MM.1S (cell line): ENCODE measurements around the gene NUMBL.

ENCODE experiments used
- DNase-seq: peaks from one replicate; pipeline ENCODE4 v3.0.0-alpha.2; 2015
- H2AFZ ChIP-seq: fragments of 300-600 bp; sonication (generic); 2 replicates; pipeline ENCODE4 v1.6.0; 2016; ENCODE audit warnings: antibody characterized with exemption, low read length
- H3F3A ChIP-seq: fragments of 300-600 bp; sonication (generic); 2 replicates; pipeline ENCODE4 v1.6.1; 2016; ENCODE audit warnings: mild to moderate bottlenecking, antibody characterized with exemption, low read length, moderate library complexity, mixed read lengths; ENCODE audit not compliant: insufficient read depth
- H3K27ac ChIP-seq: fragments of 300-600 bp; sonication (generic); 2 replicates; pipeline ENCODE4 v1.5.1; 2016; ENCODE audit warnings: mild to moderate bottlenecking, low read length
- H3K27me3 ChIP-seq: fragments of 300-600 bp; sonication (generic); replicated peaks from 2 replicates; pipeline ENCODE4 v1.6.0; 2016; ENCODE audit warnings: low read length; ENCODE audit not compliant: insufficient read depth
- H3K36me3 ChIP-seq: fragments of 300-600 bp; sonication (generic); replicated peaks from 2 replicates; pipeline ENCODE4 v1.6.1; 2016; ENCODE audit warnings: mild to moderate bottlenecking, low read length, mixed read lengths; ENCODE audit not compliant: insufficient read depth
- H3K4me1 ChIP-seq: fragments of 300-600 bp; sonication (generic); 2 replicates; pipeline ENCODE4 v1.6.1; 2016; ENCODE audit warnings: low read length, mixed read lengths
- H3K4me2 ChIP-seq: fragments of 300-600 bp; sonication (generic); 2 replicates; pipeline ENCODE4 v1.6.0; 2016; ENCODE audit warnings: low read depth, low read length
- H3K4me3 ChIP-seq: fragments of 300-600 bp; sonication (generic); 2 replicates; pipeline ENCODE4 v1.5.1; 2016; ENCODE audit warnings: low read length, mixed read lengths
- H3K79me2 ChIP-seq: fragments of 300-600 bp; sonication (generic); 2 replicates; pipeline ENCODE4 v1.6.1; 2016; ENCODE audit warnings: mixed run types, low read length, mixed read lengths
- H3K9ac ChIP-seq: fragments of 300-600 bp; sonication (generic); 2 replicates; pipeline ENCODE4 v1.6.1; 2016; ENCODE audit warnings: low read length, mixed read lengths
- H3K9me2 ChIP-seq: fragments of 300-600 bp; sonication (generic); replicated peaks from 2 replicates; pipeline ENCODE4 v1.6.1; 2016; ENCODE audit warnings: mild to moderate bottlenecking, low read length, mixed read lengths; ENCODE audit not compliant: insufficient read depth
- H3K9me3 ChIP-seq: fragments of 300-600 bp; sonication (generic); replicated peaks from 2 replicates; pipeline ENCODE4 v1.6.1; 2016; ENCODE audit warnings: mild to moderate bottlenecking, low read length, mixed read lengths; ENCODE audit not compliant: insufficient read depth
- H4K20me1 ChIP-seq: fragments of 300-600 bp; sonication (generic); 2 replicates; pipeline ENCODE4 v1.6.1; 2016; ENCODE audit warnings: mild to moderate bottlenecking, low read length, moderate library complexity, mixed read lengths; ENCODE audit not compliant: insufficient read depth
- EZH2 ChIP-seq: fragments of 300-600 bp; sonication (generic); optimal IDR thresholded peaks from 2 replicates; pipeline ENCODE3; 2017; ENCODE audit warnings: low read depth, mild to moderate bottlenecking, antibody characterized with exemption, low read length, mixed read lengths
- EZH2phosphoT487 ChIP-seq: fragments of 300-600 bp; sonication (generic); IDR thresholded peaks from 2 replicates; pipeline ENCODE4 v1.6.1; 2018; ENCODE audit warnings: antibody characterized with exemption, low read length
- TF ChIP-seq, protein P1 (sequence below): fragments of 300-600 bp; sonication (generic); IDR thresholded peaks from 2 replicates; pipeline ENCODE4 v1.5.1; 2016; ENCODE audit warnings: antibody characterized with exemption, low read length, mixed read lengths

The NUMBL gene

DNA sequence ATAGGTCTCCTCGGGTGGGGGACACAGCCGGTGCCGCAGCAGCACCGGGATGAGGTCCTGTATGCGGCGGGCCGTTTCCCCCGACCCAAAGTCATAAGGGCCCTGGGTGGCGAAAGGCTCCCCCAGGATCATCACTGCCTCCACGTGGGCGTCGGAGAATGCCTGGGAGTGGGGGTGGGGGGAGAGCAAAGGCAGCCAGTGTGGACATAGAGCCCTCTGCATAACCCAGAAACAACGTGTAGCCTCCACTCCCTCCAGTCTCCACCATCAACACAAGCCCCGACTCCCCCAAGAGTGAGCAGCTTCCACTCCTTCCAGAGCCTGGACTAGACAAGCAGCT lies 1.7 kb upstream of the NUMBL start:
- no peak for DNase-seq
- no peaks in the 10 kb centered on the region for H3K79me2 ChIP-seq
- no peak overlapping the region for H3K4me2 ChIP-seq
- no peaks in the 10 kb centered on the region for H4K20me1 ChIP-seq
- H3K9ac ChIP-seq: no peak overlapping the region
- no peak overlapping the region for H3K27ac ChIP-seq
- TF ChIP-seq EZH2 (no peak), EZH2phosphoT487 (no peak)
- TF ChIP-seq, protein P1, sequence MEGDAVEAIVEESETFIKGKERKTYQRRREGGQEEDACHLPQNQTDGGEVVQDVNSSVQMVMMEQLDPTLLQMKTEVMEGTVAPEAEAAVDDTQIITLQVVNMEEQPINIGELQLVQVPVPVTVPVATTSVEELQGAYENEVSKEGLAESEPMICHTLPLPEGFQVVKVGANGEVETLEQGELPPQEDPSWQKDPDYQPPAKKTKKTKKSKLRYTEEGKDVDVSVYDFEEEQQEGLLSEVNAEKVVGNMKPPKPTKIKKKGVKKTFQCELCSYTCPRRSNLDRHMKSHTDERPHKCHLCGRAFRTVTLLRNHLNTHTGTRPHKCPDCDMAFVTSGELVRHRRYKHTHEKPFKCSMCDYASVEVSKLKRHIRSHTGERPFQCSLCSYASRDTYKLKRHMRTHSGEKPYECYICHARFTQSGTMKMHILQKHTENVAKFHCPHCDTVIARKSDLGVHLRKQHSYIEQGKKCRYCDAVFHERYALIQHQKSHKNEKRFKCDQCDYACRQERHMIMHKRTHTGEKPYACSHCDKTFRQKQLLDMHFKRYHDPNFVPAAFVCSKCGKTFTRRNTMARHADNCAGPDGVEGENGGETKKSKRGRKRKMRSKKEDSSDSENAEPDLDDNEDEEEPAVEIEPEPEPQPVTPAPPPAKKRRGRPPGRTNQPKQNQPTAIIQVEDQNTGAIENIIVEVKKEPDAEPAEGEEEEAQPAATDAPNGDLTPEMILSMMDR: no peak
- H3K9me3 ChIP-seq: no peaks in the 10 kb centered on the region
- H3K9me2 ChIP-seq: no peaks in the 10 kb centered on the region
- H3K27me3 ChIP-seq: no peaks in the 10 kb centered on the region
- no peaks in the 10 kb centered on the region for H3F3A ChIP-seq
- no peak overlapping the region for H2AFZ ChIP-seq
- no peak overlapping the region for H3K4me3 ChIP-seq
- H3K36me3 ChIP-seq: no peaks in the 10 kb centered on the region
- no peaks in the 10 kb centered on the region for H3K4me1 ChIP-seq

DNA sequence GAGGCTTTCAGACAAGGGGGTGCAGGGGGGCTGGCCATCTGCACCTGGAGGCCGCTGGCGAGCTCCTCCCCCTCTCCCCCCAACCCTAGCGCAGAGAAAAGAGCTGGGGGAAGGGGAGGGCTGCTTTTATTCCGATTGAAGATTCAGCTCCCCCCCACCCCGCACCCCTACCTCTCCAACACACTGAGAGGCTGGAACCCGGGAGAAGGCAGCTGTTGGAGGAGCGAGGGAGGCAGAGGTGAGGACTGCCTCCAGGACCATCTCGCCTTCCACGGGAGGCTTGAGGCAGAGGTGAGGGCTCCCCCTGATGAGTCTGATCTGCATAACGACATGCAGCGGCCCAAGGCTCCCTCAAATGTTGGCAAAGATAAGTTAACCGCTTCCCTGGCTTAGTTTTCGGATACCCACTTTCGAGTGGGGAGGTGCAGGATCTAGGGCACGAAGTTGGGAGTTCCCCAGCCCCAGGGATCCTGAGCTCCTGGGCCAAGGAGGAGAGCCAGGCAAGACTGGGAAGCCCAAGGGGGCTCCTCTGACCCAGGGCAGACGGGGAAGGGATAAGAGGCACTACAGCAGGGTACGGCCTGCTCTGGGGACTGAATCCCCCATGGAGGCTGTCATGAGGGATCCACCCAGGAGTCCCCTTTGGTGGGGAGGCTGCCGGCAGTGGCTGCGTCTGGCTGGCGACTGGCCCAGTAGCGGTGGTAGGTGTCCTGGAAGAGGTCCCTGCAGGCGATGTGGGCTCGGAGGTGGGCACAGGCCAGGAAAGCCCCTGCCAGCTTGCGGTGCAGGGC lies 1.2 kb upstream of the NUMBL start:
- no peak for DNase-seq
- Histone ChIP-seq H3K4me2 (peak overlapping the region; percentile 99), H2AFZ (peak overlapping the region; percentile 97), H3K27ac (no peak overlapping the region), H3K4me1 (no peaks in the 10 kb centered on the region), H3K9me2 (no peaks in the 10 kb centered on the region), H3K4me3 (peak overlapping the region; percentile 74; the same call in 1 of the 2 replicates), H3F3A (no peaks in the 10 kb centered on the region), H3K9ac (peak overlapping the region; percentile 79; the same call in 1 of the 2 replicates), H3K79me2 (no peaks in the 10 kb centered on the region), H3K27me3 (no peaks in the 10 kb centered on the region), H3K9me3 (no peaks in the 10 kb centered on the region), H4K20me1 (no peaks in the 10 kb centered on the region), H3K36me3 (no peaks in the 10 kb centered on the region)
- TF ChIP-seq EZH2 (no peak), EZH2phosphoT487 (no peak)
- TF ChIP-seq, protein P1: no peak

DNA sequence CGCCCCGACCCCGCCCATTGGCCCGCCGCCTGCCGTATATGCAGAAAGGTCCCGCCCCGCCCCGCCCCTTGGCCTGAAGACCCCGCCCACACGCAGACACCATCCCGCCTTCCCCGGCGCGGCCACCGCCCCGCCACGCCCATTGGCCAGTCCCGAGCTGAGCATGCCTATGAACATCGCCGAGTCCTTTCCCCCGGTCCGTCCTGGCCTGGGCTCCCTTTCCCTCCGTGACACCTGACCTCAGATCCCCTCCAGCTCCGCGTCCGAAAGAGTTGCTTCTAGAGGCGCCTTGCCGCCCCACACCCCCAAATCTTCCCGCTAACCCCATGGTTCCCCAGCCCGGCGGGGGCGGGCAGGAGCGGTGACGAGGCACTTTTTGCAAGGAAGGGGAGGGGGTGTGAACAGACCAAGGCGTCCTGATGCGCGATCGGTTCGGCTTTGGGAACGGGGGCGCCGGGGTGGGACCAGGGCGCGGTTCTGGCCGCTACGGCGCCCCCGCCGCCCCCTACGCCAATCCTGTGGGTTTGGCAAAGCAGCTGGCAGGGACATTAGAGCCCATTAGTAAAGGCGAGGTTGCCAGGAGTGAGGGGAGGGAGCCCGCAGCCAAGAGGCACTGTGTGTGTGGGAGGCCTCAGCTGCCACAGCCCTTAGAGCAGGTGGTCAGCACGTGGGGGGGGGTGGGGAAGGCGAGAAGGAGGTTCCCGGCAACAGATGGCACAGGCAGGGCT lies 406 bp upstream of the NUMBL start:
- Histone ChIP-seq H3K9me3 (no peaks in the 10 kb centered on the region), H3K36me3 (no peaks in the 10 kb centered on the region), H3K79me2 (no peaks in the 10 kb centered on the region), H3K27me3 (no peaks in the 10 kb centered on the region), H3F3A (no peaks in the 10 kb centered on the region), H3K4me2 (peak overlapping the region; percentile 99), H3K27ac (peak overlapping the region; percentile 25; the same call in 1 of the 2 replicates), H4K20me1 (no peaks in the 10 kb centered on the region), H3K4me1 (no peaks in the 10 kb centered on the region), H3K9ac (peak overlapping the region; percentile 79), H3K4me3 (peak overlapping the region; percentile 74), H2AFZ (peak overlapping the region; percentile 97), H3K9me2 (no peaks in the 10 kb centered on the region)
- DNase-seq: peak; percentile 88
- TF ChIP-seq EZH2phosphoT487 (no peak), EZH2 (no peak)
- TF ChIP-seq, protein P1: no peak
